Fibroblast of skin of right biceps (primary cell): Measurements from ENCODE around the gene PTPA.
"Not testable (repeated sequence)": the region's sequence is repeated elsewhere in the genome, so short reads cannot be mapped to it uniquely, and the experiment has no call there.

Experiments
- DNase-seq: peaks from one replicate; pipeline ENCODE4 v3.0.0-alpha.2; 2013

The PTPA gene

DNA sequence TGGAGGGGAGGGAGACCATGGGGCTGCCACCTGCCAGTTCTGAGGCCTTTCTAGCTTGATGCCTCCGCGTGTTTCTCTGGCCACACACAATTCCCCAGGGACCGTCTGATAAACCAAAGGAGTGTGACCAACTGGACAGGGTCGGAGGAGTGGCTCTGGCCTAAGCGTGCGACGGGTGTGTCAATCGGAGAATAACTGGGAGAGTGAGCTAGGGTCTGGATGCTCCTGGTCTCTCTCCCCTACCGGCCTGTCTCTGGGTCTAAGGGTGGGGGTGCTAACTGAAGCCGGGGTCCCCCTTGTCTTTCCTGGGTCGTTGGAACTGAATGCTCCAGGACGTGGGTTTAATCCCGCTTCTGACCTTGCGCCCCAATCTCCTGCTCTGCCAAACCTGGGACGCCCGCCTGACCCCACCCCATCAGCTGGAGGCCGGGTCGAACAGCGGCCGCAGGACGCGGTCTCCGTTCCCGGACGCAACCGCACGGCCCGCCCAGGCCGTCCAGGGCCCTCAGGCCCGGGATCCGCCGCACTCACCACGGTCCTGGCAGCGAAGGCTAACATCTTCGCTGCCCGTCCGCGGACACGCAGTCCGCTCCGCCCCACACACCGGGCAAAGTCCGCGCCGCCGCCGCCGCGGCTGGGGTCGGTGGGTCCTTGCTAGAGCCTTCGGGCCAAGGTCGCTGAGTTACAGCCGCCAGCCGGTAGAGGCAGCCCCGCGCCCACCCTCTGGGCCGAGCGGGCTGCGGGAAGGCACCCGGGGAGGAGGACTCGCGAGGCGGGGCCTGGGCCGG lies 1.1 kb upstream of the PTPA start:
- DNase-seq: peak; percentile 24

DNA sequence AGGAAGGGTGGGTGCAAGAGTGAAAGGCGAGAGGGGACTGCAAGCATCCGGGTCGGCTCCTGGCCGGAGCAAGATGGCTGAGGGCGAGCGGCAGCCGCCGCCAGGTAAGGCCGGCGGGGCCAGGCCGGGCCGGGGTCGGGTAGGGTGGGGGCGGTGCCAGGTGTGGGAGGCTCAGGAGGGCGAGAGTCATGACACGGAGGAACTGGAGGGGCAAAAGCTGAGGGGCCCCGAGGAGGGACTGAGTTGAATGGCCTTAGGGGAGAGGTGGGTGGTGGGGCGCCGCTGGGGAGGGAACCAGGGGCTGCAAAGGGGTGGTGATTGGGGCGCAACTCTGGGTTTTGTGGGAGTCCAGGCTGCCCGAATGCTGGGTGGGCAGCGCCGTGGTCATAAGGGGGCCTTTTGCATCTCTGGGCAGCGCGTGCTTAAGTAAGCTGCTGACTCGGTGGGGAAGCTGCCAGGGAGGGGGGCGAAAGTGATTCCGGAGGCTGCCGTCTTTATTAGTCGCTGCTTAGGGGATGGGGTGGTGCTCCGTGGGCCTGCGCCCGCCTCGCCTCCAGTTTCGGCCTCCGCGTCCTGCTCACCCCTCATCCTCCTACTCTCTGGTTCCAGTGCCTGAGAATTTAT lies 425 bp downstream of the PTPA start:
- peak; percentile 62 for DNase-seq

DNA sequence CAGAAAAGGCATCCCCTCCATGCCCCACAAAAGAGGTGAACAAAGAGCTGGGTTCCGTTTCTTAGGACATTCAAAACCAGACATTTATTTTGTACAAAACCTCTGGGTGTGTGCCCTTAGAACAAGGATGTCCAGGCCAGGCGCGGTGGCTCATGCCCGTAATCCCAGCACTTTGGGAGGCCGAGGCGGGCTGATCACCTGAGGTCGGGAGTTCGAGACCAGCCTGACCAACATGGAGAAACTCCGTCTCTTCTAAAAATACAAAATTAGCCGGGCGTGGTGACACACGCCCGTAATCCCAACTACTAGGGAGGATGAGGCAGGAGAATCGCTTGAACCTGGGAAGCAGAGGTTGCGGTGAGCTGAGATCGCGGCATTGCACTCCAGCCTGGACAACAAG lies 1.3 kb downstream of the PTPA start:
- DNase-seq: not testable (repeated sequence)

DNA sequence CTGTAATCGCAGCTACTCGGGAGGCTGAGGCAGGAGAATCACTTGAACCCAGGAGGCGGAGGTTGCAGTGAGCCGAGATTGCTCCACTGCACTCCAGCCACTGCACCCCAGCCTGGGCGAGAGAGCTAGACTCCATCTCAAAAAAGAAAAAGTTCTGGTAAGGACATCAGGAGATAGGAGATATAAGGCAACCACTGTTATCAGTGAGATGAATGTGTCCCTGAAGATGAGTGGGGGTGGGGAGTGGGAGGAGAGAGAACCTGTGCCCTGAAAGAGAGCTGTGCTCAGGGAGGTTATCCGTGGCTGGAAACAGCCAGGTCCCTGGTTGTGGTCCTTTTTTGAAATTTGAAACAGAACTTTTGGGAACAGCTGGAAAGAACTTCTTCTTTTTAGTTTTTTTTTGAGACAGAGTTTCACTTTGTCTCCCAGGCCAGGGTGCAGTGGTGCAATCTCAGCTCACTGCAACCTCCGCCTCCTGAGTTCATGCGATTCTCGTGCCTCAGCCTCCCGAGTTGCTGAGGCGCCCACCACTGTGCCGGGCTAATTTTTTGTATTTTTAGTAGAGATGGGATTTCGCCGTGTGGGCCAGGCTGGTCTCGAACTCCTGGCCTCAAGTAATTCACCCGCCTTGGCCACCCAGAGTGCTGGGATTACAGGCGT lies 2.6 kb downstream of the PTPA start:
- no peak for DNase-seq

DNA sequence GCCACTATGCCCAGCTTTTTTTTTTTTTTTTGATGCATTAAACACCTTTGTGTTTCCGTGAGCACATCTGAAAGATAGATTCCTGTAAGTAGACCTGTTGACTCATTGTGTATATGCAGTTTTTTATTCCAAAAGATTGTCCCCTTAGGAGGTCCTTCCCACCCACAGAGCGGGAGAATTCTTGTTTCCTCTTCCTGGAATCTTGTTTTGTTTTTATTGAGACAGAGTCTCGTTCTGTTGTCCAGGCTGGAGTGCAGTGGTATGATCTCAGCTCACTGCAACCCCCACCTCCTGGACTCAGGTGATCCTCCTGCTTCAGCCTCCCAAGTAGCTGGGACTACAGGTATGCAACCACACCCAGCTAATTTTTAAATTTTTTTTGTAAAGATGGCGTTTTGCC lies 7.6 kb downstream of the PTPA start:
- no peak for DNase-seq

DNA sequence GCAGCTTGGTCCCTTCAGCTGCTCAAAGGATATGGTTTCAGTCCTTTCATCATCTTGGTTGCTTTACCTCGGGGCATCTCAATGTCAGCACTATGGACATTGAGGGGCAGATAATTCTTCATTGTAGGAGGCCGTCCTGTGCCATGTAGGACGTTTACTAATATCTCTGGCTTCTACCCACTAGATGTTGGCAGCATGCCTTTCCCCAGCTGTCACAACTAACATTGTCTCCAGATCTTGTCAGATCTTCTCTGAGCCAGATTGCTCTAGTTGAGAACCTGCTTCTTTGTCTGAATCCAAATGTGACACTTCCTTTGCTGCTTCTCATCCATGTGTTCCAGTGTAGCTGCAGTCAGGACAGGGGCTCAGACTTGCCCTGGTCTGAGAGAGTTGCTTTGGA lies 10.3 kb downstream of the PTPA start:
- peak; percentile 23 for DNase-seq

DNA sequence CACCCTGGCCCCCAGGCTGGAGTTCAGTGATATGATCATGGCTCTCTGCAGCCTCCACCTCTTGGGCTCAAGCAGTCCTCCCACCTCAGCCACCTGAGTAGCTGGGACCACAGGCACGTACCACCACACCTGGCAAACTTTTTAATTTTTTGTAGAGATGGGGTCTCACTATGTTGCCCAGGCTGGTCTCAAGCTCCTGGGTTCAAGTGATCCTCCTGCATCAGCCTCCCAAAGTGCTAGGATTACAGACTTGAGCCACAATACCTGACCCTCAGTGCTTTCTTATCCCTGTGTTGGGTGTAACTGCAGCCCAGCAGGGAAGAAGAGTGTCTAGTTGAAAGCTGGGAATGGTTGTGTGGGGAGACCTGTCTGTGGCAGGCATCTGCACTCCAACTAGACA lies 10.9 kb downstream of the PTPA start:
- no peak for DNase-seq

DNA sequence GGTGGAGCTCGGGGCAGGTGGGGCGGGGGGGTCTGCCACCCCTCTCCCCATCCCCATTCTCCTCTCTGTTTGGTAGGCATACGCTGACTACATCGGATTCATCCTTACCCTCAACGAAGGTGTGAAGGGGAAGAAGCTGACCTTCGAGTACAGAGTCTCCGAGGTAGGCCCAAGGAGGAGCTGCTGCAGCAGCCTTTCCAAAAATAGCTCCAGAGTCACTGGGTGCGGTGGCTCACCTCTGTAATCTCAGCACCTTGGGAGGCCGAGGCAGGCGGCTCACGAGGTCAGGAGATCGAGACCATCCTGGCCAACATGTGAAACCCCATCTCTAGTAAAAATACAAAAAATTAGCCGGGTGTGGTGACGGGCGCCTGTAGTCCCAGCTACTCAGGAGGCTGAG lies 11.8 kb downstream of the PTPA start:
- not testable (repeated sequence) for DNase-seq

DNA sequence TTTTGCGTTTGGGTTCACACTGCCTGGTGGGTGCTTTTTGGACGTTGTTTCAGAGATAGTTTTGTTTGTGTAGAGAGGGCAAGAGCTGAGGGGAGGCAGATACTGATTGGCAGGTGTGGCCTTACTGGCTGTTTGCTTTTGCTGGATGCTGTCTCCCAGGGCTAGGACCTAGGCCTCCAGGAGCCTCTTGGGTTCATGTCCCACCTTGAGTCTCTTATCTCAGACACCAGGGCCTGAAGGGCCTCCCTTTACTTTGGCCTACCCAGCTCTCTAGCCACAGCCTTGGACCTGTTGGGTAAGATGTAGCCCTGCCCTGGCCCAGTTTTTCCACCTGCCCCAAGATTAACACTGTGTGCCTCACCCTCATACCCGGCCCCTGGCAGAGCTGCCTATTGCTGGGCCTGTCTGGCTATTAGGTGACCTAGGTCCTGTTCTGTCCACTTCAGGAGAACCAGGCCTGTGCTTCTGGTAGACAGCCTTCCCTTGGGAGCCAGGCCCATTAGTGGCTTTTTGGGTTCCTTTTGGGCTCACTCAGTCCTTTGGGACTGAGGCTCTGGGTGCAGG lies 13.4 kb downstream of the PTPA start:
- DNase-seq: no peak

DNA sequence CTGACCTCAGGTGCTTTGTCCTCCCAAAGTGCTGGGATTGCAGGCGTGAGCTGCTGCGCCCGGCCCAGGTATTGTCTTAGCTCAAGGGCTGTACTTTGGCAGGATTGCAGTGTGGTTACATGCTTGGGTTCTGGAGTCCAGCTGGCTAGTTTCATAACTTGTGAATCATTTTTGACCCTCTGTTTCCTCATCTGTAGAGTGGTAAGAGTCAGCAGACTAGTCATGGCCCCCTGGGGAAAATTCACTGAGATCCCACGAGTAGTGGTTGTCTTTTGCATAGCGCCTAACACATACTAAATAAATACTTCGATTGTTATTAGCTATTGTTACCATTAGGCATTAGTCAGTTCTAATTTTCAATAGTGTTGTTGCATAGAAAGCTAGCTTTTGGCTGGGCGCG lies 14.3 kb downstream of the PTPA start:
- peak; percentile 79 for DNase-seq

DNA sequence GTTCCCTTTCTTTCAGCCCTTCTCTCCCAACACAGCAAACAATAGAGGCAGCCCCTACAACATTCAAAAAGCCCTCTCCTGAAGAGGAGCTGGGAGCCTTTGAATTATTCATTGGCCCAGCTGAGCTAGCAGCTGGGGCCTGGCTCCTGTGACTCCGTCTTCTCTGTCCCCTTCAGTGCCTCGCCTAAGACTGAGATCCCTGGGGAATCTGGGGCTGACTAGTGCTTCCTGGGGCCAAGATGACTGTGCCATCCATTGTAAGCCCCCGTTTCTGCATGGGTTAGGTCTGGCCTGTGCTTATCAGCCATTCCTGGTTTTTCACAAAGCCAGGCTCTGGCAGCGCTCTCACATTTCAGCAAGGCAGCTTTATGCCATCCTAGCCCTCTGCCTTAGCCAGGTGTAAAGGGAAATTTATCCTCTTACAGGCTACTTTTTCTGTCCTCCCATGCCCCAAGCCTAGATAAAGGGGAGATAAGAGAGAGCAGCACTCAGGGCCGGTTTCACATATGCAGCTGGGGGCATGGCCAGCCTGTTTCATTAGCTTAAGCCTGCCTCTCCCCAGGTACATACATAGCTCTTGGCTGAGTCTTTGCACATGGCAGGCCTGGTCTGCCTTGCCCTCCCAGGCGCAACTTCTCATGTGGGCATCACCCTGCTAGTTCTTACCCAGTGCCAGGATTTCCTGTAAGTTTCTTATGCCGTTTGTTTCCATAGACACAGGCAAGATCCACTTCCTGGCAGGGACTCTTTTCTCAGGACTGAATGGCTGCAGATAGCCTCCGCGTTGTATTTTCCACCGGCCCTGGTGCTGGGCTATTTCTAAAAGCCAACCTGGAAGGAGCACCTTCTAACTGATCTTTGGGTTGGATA lies 15.8 kb downstream of the PTPA start:
- DNase-seq: no peak

DNA sequence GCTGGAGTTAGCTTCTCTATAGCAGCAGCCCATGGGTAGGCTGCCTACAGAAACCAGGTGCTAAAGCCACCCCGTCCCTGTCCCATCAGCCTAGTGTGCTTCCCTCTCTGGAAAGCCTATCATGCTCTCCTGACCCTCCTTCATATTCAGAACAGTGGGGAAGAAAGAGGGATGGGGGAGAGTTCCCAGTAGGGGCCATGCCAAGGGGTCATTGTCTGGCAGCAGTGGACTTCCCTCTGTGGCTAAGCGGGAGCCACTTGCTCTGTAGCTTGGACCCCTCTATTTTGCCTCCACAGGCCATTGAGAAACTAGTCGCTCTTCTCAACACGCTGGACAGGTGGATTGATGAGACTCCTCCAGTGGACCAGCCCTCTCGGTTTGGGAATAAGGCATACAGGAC lies 17.5 kb downstream of the PTPA start:
- no peak for DNase-seq

DNA sequence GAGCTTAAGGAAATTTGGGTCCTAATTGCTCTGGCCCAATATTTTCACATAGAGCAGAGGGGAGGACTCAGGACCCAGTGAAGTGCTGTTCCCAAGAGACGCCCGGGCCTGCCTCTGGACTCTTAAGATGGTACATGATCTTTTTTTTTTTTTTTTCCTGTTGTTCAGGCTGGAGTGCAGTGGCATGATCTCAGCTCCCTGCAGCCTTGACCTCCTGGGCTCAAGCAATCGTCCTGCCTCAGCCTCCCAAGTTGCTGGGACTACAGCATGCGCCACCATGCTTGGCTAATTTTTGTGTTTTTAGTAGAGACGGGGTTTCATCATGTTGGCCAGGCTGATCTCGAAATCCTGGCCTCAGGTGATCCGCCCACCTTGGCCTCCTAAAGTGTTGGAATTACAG lies 19.1 kb downstream of the PTPA start:
- not testable (repeated sequence) for DNase-seq

DNA sequence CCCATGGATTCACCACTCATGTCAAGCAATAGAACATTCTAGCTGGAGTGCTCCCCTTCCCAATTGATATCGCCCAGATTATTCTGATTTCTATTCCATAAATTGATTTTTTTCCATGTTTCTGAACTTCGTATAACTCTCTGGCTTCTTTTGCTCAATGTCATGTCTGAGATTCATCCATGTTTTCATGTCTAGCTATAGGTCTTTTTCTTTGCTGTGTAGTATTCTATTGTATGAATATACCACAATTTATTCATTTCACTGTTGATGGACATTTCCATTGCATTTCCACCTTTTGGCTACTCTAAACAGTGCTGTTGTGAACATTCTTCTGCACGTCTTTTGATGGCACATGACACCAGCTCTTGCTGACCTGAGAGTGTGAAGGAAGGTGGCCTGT lies 19.6 kb downstream of the PTPA start:
- DNase-seq: no peak

DNA sequence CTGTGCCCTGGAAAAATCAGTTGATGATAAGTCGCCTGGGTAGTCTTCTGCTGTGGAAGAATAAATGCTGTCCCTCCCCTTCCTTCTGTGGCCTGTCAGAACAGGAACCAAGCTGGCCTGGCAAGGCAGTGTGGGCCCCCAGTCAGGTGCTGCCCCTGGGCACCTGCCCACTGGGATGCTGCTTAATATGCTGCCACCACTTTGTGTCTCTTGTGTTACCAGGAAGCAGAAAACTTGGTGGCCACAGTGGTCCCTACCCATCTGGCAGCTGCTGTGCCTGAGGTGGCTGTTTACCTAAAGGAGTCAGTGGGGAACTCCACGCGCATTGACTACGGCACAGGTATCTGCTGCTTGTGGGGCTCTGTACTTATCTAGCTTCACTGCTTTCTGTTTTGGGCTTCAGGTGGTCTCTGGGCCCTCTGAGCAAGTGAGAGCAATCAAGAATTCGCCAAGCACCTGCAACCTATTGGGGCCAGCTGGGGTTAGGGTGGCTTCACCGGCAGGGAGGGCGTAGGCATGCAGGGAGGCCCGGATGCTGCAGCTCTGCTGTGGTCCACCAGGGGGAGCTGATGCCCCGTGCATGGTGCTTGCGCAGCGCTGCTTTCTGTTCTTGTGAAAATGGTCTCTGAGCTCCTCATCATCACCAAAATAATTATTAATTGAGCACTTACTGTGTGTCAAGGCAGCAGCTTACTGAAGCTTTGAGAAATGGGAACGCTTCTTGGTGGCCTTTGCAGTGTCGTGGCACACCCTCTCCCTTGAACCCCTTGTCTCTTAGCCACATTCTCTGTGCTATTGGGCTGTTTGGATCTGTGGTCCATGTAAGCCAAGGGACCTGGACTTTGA lies 20.3 kb downstream of the PTPA start:
- peak; percentile 61 for DNase-seq

DNA sequence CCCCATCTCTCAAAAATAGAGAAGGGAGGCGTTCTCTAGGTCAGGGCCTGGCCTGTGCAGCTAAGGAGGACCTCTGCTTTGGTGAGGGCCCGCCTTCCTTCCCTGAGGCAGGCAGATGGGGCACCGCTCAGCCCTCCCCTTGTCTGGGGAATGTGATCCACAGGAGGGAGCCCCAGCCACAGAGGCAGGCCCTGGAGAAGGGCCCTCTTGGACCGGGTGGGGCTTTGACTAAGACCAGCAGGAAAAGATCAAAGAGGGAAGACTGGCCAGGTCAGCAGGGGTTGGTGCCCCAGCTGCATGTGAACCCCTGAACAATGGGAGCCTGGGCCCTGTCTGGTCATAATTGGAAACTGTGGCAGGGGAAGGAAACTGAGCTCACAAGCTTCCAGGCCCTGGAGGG lies 21.9 kb downstream of the PTPA start:
- DNase-seq: no peak

DNA sequence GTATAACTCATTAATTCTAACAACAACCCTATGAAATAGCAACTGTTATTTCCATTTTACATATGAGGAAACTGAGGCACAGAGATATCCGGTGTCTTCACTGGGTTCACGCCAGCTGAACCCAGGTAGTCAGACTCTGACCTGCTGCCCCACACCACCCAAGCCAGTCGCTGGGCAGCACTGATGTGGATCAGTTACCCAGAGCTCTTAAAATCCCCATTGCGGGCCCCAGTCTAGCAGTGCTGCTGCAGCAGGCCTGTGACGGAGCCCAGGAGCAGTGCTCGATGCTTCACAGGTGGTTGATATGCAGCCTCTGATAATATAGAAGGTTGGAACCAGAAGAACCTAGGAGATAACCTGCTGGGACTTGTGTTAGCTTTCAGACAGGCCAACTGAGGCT lies 24.3 kb downstream of the PTPA start:
- no peak for DNase-seq

DNA sequence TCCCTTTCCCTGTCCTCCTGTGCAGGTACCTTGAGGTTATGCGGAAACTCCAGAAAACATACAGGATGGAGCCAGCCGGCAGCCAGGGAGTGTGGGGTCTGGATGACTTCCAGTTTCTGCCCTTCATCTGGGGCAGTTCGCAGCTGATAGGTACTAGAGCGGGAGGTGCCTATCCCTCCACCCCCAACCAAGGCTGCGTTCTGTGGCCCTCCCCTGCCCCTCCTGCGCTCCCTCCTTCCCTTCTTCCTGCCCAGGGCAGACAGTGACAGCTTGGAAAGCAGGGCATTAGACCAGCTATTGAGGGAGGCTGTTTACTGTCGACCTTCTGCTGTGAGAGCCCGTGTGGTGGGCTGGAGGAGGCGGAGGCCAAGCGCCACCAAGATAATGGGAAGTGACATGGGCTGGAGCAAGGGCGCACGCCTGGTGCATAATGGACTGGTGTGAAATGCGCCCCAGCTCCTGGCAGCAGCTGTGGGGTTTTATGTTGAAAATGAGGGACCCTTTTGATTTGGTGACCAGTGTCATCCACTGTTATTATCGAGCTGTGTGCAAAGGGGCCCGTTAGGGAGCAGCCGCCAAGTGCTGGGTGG lies 25.3 kb downstream of the PTPA start:
- no peak for DNase-seq

DNA sequence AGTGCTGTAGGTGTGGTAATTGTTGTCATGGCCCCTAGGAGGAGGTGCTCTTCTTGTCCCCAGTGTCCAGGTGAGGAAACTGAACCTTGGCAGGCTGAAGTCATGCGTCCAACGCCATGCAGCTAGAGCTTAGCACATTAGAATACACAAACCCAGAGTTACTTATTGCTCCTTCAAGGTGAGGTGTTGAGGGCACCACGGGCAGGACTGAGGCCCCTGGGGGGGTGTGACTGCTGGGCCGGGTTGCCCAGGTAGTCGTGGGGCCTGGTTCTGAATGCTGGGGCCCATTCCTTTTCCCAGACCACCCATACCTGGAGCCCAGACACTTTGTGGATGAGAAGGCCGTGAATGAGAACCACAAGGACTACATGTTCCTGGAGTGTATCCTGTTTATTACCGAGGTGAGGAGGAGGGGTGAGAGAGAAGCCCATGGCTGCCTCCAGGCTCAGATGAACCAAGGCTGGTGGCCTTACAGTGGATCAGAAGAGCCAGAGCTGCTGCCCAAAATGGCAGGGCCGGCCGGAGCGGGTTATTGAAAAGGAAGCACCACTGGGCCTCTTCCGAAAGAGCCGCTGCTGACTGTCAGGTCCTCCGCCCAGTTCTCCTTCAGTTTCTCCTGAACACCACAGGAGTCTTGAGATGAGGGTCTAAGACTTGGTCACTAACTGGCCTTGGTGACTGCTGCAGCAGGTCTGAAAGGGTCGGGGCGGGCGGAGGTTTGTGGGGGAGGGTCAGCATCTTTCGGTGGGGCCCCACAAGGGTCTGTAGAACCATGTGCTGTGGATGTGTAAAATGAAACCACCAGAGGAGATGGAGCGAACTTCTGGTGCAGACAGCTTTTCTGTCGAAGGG lies 26.3 kb downstream of the PTPA start:
- no peak for DNase-seq

DNA sequence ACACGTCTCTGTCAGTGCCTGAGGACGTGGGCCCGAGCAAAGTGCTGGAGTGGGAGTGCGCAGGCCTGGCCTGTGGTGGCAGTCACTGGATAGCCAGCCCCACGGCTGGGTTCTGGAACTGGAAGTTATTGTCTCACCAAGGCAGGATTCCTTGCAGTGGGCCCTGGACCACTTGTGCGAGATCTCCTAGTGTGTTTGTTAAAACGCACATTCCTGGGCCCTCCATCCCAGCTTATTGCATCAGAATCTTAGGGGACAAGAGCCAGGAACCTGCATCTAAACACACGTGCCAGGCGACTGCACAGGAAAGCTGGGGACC lies 26.9 kb downstream of the PTPA start:
- DNase-seq: no peak
